T-helper 2 cell (primary cell): Measurements from ENCODE around the gene TEAD1.

Experiments
- DNase-seq, 5 experiments: peaks; one replicate each; pipeline versions ENCODE4 v3.0.0 to v3.0.0-alpha.2; 2012 to 2022

The TEAD1 gene

DNA sequence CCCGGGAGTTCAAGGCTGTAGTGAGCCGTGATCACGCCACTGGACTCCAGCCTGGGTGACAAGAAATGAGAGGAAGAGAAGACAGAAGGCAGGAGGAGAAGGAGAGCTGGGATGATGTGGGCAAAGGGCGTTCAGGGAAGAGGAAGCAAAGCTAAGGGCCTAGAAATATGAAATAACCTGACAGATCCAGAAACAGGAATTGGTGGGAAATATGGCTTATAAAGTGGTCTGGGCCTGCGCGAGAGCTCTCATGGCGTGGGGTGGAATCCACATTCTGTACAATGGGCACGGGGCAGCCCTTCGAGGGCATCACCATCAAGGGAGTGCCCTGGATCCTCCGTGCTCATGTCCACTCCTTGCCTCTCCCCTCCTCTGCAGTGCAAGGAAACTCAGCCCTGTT, 288.1 kb downstream of the TEAD1 start:
- no peak for DNase-seq

DNA sequence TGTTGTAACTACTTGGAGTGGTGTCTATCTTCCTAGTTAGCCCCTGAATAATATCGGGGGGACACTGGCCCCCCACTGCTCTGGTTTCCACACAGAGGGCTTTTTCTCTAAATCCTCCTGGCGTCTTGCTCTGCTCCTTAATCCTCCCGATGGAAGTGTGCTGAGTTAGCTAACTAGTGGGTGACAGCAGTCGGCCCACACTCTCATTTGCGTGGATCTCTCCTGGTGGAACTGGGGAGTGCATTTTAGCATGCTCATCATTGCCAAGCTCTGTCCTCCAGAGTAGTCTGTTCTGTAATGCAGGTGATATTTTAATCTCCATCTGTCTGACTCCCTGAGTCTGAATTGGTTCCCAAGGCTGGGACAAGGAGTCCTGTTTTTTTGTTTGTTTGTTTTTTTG, 288.8 kb downstream of the TEAD1 start:
- DNase-seq: no peak

DNA sequence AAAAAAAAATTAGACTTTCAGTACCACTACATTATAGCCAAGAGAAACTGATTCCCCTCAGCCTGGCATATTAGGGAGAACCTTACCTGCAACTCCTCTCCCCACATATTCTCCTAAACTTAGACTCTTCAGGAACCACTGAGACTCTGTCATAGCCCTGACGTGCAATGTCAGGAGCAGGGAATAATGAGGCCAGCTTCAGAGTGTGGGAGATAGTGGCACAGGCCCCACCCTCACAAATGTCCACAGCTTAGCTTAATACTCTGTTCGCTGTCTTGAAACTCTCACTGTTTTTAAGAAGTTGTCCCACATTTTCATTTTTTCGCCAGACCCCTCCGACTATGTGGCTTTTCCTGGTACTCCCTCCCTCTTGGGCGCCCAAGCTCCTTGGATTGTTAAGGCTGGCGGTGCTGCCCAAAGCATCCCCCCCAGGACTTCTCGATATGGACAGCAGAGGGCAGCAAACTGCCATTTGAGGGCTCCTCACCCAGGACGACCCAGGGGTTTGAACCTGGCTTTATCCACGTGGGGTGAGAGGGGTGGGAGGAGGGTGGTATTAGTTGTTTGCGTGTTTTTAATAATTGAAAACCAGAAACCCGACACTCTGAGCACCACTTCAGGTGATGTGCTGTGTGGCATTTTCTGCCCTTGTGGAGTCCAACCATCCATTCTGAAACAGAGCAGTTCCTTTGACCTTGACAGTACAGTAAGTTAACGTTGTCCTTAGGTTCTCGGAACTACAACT, 289.7 kb downstream of the TEAD1 start:
- DNase-seq: peak in 4 of 5 experiments; percentile 7 to 55 (median 40)

DNA sequence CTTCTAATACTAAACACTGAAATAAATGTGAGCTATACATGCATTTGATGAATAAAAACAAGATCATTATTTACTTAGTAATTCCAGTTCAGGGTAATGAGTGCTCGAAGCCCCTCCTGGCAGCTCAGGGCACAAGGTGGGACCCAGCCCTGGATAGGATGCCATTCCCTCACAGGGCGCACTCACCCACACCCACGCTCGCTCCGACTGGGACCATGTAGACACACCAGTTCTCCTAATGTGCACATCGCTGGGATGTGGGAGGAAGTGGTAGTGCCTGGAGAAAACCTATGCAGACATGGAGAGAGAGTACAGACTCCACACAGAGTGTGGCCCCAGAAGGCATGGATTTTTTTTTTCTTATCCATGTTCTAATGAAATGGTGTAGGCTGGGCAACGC, 290.4 kb downstream of the TEAD1 start:
- DNase-seq: no peak

DNA sequence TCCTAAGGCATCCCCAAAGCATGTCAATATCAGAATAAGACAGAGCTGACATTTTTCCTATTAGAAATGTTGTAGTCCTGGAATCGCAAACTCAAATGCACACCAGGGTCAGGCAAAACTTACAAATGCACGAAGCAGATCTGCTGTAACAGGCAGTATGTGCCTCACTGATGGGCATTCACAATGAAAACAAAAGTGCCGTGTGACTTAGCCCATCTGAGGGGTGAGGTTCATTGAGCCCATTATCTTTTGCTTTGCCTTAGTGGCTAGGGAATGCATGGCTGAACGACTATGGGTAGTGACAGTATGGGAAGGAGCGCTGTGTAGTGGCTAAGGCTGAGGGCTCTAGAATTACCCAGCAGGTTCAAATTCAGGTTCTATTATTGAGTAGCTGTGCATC, 291.8 kb downstream of the TEAD1 start:
- DNase-seq: no peak

DNA sequence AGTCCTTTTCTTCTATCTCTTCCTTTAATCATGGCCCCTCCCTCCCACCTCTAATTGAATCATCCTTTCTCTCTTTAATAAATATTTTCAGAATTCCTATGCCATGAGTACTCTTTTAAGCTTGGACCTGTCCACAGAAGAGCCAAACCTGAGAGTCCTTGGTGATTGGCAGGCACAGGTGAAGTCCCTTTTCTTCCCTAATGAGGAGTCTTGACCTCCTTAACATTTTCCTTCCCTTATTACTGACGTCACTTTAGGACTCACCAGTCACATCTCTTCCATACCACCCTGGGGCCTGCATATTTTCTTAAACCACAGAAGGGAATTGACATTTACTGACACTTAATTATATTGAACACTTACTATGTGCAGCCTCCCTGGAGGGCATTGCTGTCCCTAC, 293.9 kb downstream of the TEAD1 start:
- no peak for DNase-seq

DNA sequence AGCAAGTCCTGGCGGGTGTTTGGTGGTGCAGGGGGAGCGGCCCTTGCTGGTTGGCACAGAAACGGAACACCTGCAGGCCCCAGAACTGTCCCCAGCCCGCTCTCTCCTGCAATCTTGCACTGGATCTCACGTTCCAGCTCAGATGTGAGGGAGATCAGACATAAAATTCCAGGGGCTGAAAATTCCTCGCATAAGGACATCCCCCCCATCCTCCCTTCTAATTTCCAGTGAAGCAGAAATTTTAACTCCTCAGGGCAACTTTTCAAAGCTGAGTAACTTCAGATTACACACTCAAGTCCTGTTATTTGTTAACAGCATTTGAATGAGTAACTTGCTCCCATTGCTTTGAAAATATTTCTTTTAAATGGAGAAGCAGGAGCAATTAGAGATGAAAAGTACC, 294.6 kb downstream of the TEAD1 start:
- no peak for DNase-seq

DNA sequence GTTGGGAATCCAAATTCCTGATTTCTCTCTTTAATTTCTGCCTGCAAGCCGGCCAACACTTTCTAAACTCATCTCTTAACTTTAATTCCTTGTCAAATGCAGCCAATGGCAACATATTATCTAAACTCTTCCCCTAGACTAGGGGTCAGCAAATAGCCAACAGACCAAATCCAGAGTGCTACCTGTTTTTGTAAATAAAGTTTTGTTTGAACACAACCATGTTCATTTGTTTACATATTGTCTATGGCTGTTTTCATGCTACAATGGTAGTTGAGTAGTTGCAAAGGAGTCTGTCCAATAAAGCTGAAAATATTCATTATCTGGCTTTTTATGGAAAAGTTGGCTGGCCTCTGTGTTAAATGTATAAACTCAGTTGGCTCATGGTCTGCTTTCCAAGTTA, 297.7 kb downstream of the TEAD1 start:
- DNase-seq: no peak

DNA sequence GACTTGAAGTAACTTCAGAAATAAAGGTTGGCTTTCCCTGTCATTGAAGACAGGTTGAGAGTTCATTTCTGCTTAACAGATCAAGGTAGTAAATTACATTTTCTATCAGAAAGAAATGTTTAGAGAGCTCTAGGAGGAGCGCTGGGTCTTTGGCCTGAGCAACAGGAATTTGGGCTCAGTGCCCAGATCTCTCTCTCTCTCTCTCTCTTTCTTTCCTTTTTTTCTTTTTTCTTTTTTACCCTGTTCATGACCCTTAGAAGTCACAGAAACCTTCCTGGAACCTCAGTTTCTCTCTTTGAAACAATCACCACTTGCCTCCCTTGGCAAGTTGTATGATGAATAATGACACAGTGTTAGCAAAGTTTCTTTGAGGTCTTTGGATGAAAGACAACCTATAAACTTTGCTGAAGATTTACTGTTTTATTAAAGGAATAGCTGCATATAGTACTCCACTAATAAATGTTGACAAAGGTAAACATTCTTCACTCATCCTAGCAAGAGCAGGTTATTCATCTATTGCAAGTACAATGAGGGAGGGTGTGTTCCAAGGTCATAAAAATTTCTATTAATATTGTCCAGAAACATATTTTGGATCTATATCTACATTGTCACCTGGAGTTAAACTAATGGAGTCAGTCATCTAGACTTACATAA, 299.4 kb downstream of the TEAD1 start:
- DNase-seq: no peak

DNA sequence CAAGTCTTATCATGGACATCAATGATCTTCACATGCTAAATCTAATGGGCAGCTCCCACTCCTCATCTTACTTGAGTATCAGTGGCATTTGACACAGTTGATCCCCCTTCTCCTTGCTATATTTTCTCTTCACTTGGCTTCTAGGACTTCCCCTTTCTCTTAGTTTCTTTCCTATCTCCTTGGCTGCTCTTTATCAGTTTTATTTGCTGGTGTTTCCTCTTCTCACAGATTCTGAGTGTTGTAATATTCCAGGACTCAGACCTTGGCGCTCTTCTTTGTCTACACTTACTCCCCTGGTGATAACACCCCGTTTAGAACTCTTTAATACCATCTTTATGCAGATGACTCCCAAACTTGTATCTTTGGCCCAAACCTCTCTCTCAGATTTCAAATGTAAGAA, 301.0 kb downstream of the TEAD1 start:
- DNase-seq: no peak

DNA sequence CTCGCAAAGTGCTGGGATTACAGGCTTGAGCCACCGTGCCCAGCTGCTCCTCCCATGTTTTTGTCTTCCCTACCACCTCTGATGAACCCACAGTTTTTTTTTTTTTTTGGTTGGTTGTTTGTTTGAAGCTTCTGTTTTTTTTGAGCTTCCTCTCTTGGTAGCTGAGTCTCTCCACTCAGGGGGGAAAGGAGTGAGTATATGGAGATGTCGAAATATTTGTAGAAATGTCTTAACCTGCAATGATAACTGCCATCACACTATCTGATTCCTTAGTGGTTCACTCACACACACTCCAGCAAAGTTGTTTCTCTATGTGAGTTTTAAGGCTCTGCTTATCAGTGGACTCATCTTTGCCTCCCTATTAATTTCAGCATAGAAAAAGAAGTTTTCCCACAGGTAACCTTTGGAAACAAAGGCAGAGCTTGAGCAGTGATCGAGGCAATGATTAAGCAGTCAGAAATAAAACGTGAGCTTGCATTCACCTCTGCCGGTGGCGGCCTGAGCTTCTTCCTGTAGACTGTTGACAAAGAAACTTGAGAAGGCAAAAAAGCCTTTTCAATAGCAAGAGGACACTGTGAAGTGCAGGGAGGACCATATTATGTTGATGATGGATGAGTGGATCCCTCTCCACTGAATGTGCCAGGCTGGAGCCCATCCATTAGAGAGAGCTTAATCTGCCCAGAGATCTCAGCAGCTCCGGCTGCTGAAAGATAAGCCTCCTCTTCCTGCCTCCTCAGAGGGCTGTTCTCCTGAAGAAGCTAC, 305.9 kb downstream of the TEAD1 start:
- no peak for DNase-seq

DNA sequence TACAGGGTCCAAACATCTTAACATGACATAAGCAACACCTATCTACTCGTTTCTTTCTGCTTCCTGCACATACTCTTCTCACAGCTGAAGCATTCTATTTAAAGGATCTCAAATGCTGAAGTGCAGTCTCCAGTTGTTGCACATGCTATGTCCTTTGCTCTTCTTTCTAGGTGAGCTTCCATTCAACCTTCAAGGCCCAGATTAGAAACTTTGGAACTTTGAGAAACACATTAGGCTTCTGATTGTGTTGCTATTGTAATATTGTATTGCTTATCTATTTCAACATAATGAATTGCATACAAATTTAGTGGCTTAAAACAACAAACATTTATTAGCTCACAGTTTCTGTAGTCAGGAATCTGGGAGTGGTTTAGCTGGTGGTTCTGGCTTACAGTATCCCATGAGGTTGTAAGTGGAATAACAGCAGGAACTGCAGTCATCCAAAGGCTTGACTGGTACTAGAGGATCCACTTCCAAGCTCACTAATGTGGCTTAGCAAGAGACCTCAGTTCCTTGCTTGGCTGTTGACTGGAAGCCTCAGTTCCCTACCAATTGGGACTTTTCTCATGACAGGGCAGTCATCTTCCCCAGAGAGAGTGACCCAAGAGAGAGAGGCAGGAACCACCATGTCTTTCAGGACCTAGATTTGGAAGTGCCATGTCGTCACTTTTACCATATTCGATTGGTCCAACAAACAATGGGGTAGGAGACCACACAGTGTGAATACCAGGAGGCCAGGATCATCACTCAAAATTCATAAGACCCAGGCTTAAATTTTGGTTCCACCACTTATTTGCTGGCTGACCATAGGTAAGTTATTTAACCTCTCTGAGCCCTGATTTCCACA, 307.7 kb downstream of the TEAD1 start:
- DNase-seq: no peak

DNA sequence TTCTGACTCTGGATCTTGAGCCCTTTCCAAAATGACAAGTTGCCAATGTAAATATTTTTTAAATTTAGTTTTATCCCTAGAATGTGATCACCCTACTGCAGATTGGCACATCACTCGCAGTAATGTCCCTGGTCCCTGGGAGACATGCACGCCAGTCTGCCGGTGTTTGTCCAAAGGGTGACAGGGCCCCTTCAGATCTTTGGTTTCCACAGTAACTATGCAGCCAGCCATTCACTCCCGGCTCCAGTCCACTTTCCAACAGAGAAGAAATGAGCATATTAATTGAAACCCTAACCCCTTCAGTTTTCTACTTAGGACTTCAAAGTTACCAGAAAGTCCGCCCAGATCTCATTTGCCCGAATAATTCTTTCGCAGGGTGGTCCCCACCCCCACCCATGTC, 309.1 kb downstream of the TEAD1 start:
- no peak for DNase-seq

DNA sequence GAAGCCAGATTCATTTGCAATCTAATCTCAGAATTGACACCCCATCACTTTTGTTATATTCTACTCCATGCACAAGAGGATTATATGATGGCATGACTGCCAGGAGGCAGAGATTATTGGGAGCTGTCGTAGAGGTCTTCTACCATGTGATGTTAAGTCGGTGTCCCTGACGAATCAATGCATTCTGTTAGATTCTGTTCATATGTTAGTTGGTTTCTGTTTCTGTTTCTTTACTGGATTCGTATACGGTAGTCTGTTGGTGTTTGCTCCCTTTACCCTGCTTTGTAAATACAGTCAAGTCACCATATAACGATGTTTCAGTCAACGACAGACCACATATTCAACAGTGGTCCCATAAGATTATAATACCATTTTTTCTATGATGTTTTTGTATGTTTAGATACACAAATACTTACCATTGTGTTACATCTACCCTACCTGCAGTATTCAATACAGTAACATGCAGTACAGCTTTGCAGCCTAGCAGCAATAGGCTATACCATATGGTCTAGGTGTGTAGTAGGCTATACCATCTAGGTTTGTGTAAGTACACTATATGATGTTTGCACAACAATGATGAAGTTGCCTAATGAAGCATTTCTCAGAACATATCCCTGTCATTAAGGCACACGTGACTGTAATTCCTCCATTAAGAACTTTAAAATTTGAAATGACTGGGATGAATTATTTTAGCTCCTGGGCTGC, 312.1 kb downstream of the TEAD1 start:
- DNase-seq: no peak

DNA sequence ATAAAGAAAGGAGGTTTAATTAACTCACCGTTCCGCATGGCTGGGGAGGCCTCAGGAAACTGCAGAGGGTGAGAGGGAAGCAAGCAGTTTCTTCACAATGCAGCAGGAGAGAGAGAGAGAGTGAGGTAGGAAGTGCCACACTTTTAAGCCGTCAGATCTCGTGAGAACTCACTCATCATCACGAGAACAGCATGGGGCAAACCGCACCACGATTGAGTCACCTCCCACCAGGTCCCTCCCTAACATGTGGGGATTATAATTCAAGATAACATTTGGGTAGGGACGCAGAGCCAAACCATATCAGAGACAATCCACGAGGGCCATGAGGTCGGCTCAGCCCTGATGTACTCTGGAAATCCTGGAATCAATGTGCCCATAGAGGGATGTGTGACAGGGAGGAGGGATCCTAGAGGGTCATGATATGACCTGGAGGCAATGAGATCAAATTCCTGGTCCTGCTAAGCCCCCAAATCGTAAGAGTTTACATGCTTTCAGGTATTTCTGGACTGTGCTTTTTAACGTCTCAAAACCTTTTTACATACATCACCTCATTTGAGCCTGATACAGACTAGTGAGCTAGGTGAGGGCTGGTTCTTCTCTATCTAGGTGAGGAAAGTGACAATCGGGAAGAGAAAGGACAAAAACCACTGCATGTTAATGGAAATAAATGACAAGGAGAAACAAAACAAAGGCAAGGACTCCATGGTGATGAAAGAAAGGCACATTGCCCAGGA, 315.4 kb downstream of the TEAD1 start:
- DNase-seq: no peak

DNA sequence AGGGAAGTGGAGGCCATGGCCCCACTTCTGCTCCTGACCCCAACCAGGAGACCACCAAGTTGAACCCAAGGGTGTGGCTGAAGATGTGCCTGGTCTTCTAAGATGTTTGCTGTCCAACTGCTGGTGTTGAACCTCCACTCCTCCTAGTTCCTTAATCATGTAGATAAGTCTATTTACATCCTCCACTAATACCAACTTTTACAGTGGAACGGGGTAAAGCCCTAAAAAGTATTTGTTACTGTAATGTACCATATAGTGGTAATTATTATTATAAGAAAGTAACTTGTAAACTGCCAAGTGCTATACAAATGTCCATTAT, 315.9 kb downstream of the TEAD1 start:
- DNase-seq: no peak

DNA sequence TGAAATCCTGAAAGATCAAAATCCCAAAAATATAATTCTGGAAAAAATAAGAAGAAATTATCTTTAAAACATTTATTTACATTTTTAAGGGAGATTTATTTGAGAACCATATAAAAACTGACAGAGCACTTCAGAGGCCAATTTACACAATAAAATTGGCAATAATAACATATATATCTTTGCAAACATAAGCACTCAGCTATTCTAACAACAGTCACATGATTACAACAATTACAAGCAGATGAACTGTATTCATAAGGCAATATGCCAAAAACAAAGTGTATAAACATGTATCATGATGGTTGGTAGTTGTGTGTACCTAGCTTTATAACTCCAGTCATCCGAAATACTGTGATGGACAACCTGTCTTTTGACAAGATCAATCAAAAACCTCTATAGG, 317.2 kb downstream of the TEAD1 start:
- no peak for DNase-seq

DNA sequence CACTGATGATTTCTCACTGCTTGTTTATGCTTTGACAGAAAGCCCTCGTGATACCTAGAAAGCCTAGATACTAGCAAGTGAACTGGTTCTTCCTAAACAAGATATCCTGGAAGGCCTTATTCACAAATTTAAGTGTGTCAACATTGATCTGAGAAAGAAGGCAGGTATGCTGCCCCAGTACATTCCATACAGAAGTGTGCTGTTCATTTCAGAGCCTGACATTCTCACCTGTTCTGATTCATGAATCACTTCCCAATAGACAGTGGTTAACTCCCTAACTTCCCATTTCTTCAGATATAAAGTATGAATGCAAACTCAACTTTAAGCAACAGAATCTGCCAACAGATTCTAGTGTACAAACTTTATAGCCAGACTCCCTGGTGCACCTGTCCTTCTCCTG, 319.4 kb downstream of the TEAD1 start:
- no peak for DNase-seq
